Measurements from ENCODE around the gene KAZN.

The KAZN gene

DNA sequence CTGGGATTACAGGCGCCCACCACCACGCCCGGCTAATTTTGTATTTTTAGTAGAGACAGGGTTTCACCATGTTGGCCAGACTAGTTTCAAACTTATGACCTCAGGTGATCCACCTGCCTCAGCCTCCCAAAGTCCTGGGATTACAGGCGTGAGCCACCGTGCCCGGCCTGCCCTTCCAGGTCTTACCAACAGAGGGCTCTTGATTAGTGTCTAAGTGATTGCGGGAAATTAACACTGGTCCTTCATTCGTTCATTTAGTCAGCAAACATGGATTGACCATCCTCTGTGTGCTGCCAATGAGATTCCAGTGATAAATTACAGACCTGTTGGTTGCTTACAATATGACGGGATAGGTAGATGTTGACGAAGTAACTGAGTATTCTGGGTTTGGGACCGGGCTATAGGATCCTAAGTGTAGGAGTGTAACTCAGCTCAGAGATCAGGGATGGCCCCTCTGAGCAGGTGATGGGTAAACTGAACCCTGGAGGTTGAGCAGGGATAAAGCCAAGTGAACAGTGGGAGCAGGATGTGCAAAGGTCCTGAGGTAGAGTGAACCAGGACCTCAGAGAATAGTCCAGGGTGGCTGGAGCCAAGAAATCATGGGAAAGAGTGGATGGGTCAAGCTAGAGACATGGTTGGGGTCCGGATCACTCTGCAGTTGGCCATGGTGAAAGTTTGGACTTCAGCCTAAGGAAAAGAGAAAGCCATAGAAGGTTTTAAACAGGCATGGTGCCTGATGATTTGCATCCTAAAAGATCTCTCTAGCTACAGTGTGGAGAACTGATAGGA lies 171.2 kb downstream of the KAZN start:
- no peak for DNase-seq (ENCODE audit: low read depth, low spot score)

DNA sequence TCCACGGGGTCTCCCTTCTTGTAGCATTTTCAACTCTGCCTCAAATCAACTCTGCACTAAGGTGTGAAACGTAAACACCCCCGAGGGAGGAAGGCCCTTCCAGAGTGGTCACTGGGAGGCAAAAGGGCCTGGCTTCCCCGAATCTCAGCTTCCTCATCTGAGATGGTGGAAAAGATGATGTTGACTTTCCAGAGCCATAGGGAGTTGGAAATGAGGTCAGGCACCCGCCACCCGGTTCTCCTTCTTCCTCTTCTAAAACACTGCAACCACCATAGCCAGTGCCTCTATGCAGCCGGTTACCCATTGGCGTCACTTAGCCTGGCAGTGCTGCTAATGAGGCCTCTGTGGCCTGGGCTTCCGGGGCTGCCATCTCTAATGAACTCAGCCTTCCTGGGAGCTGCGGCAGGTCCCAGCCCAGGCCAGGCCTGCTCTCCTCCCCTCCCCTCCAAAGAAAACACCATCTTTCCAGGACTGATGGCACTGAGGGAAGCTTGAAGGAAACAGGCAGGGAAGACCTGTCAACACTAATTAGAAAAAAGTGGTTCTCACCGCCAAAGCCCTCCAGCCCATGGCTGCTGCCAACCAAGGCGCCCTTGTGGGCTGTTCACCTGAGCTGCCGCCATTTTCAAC lies 175.0 kb downstream of the KAZN start:
- no peak for DNase-seq (ENCODE audit: low read depth, low spot score)

DNA sequence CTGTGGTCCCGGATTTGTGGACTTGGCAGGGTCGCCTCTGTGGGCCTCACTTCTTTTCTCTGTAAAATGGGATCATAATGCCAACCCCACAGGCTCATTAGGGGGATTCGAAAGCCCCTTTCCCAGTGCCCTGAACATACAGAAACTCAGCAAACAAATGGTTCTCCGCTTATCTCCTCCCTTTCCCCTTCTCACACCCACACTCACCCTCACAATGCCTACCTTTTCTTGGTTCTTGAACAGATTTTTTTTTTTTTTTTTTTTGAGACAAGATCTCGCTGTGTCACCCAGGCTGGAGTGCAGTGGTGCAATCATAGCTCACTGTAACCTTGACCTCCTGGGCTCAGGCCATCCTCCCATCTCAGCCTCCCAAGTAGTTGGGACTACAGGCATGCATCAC lies 175.7 kb downstream of the KAZN start:
- DNase-seq (ENCODE audit: low read depth, low spot score), result no peak

DNA sequence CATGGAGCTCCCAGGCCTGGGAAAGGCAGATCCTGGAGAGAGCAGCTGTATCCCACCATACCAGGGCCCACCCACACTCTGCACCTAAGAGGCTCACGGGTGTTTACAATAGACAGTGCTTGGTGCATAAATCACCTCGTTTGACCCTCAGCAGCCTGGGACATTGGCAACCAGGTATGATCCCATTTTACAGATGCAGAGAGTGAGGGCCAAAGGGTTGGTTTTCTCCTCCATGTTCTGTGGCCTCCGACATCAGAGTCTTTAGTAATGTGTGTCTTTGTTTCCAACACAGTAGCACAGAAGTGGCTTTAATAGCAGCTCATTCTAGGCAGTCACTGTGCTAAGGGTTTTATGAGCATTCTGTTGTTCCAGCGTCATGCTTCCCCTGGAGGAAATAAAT lies 176.5 kb downstream of the KAZN start:
- no peak for DNase-seq (ENCODE audit: low read depth, low spot score)

DNA sequence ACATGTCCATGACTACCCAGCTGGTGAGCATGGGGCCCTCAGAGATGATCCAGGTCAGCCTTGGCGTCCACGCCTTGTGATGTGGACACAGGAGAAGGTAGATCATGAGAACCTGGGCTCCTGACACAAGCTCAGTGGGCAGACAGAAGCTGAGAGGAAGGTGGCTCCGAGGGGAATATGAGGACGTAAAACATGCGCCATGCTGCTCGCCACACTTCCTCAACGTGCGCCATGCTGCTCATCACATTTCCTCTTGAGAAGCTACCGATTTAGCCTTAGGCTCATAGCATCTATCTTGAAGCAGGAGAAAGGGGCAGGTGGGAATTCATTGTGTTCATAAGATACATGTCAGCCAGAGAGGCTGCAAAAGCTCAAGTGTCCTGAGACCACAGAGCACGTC lies 176.9 kb downstream of the KAZN start:
- DNase-seq (ENCODE audit: low read depth, low spot score), result no peak

DNA sequence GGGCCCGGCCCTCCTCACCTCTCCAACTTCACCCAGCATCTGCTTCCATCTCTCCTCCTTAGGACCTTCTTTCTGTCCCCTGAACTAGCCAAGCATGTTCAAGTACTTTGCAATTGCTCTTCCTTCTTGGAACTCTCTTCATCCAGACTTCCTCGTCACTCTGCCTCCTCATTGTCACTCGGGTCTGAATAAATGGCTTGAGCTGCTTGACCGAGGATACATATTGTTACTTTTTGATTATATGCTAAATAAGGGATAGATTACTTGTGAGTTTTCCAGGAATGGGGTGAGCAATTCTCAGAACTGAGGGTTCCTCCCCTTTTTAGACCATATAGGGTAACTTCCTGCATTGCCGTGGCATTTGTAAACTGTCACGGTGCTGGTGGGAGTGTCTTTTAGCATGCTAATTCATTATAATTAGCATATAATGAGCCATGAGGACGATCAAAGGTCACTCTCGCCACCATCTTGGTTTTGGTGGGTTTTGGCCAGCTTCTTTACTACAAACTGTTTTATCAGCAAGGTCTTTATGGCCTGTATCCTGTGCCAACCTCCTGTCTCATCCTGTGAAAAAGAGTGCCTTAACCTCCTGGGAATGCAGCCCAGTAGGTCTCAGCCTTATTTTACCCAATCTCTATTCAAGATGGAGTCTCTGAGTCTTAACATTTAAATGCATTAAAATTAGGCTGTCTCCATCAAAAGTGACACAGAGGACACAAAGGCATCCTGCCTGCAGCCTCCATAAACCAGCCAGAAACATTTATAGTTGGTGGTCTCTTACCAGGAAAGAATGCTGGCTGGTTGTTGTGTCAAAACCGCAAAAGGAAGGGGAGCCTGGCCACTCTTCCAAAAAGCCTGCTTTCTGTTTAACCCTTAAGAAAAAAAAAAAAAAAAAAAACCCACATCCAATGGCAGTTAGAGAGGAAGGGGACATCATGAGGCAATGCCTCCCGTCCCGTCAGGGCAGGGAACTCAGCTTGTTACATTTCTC lies 179.3 kb downstream of the KAZN start:
- DNase-seq (ENCODE audit: low read depth, low spot score), result no peak

DNA sequence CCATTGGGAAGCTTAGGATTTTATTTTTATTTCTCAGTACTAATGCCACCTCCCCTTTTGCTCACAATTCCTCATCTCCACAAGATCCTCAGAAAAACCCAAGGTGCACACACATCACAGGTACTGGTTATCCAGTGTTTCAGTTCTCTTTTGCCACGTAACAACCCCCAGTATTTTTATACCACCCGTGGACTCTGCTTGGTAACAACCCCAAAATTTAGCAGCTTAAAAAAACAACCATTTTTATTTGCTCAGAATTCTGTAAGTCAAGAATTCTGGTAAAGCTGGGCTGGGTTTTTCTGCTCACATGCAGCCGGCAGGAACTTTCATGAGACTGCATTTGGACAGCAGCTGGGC lies 180.0 kb downstream of the KAZN start:
- no peak for DNase-seq (ENCODE audit: low read depth, low spot score)

DNA sequence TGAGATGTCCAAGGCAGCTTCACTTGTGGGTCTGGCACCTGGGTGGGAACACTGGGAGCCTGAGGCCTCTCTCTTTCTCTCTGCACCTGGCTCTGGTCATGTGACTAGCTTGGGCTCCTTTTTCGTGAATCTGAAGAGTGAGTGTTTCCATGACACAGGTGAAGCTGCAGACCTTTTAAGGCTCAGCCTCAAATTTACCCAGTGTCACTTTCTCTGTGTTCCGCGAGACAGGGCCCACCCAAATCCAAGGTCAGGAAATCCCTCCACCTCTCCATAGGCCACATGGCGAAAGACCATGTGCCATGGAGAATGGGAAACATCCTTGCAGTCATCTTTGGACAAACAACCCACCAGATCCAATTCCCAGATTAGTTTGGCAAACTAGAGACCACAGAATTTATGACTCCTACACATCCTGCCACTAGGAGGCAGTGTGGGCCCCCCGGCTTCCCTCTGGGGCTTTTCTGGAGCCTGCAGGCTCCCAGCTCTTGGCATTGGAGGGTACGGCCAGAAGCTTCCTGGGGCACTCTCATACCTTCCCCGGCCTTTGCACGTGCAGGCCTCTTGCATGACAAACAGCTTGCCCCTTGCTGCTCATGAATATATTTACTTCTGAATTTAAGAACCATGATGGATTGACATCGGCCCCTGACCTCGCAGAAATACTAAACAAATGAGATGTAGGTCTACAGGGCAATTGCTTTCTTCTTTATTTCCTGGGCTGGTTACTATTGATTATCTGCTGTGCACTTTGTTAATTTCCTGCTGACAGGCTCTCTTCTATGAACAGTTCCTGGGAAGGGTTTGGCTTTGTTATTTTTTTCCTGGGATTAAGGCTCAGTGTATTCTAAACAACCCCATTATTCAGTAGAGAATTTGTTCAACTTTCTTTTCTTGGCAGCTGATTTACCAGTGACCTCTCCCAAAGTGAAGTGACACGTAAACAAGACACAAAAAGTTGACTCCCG lies 180.7 kb downstream of the KAZN start:
- no peak for DNase-seq (ENCODE audit: low read depth, low spot score)

DNA sequence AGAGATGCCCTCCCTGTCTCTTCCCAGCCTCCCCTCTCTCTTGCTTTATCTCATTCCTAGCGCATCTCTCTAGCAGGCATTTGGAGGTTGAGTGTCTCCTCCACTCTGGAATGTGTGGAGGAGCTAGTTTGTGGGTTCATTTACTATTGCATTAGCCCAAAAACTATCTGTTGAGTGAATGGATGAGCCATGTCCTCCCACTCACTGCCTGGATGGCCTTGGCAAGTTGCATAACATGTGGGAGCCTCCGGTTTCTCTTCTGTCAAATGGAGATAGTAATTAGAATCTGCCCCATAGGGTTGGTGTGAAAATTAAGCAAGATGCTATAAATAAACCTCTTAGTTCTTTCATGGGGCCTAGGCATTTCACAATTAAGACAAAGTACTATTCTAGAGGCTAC lies 181.8 kb downstream of the KAZN start:
- no peak for DNase-seq (ENCODE audit: low read depth, low spot score)

DNA sequence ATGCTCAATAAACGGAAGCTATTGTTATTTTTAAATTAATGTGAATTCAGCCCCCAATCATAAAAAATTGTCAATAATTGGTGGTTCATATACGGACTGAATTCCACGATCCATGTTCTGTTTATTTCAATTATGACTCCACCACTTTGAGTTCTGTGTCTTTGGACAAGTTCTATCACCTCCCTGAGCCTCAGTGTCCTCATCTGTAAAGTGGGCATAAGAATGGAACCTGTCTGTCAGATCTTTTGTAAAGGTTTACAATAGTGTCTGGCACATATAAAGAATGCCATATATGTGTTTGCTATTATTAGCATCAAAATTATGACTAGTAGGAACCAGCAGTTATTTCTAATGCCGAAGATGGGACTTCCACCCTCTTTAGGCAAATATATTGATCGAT lies 183.3 kb downstream of the KAZN start:
- no peak for DNase-seq (ENCODE audit: low read depth, low spot score)

DNA sequence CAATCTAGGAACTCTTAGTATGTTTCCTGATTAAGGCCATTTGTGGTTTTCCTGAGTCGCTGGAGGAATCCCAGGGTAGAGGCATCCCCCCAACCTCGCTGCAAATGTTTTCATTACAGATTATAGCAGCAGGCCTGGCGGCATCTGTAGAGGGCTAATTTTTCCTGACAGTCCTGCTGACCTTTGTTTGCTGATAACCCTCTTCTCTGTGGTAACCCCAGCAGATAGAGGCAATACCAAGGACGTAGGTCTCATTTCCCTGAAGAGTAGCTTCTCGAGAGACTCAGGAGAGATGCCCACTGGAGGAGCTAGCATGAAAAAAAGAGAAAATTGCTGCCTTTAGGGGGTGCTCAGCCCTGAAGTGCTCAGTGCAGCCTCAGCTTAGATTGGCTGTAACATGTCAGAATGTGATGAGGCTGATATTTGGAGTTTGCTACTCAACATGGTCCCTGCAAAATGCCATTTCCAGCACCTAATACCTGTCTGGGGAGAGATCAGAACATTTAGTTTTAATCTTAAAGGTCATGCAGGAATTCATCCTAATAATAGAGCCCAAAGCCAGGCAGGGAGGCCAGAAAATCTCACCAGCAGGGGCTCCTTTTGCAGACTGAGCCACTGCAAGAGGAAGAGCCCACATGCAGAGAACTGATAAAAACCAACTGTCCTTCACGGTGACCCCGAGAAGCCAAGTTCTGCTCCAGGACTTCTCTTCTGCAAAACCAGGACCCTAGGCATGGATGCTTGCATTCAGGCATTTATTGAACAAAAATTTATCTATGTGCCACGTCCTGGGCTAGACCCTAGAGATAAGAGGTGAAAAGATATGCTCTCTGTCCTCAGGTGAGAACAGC lies 184.5 kb downstream of the KAZN start:
- DNase-seq (ENCODE audit: low read depth, low spot score), result no peak

DNA sequence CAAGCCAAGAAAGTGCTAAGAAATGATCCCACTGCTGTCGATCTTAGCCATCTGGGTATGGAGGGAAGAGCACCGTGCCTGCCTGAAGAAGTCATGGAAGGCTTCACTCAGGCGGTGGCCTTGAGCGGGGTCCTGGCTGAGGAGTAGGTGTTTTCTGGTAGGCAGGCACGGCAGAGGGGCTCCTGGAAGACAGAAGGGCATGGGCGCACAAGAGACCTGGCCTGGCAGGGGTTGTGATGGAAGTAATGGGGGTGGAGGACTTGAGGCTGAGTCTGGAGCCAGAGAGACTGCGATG lies 185.1 kb downstream of the KAZN start:
- no peak for DNase-seq (ENCODE audit: low read depth, low spot score)

DNA sequence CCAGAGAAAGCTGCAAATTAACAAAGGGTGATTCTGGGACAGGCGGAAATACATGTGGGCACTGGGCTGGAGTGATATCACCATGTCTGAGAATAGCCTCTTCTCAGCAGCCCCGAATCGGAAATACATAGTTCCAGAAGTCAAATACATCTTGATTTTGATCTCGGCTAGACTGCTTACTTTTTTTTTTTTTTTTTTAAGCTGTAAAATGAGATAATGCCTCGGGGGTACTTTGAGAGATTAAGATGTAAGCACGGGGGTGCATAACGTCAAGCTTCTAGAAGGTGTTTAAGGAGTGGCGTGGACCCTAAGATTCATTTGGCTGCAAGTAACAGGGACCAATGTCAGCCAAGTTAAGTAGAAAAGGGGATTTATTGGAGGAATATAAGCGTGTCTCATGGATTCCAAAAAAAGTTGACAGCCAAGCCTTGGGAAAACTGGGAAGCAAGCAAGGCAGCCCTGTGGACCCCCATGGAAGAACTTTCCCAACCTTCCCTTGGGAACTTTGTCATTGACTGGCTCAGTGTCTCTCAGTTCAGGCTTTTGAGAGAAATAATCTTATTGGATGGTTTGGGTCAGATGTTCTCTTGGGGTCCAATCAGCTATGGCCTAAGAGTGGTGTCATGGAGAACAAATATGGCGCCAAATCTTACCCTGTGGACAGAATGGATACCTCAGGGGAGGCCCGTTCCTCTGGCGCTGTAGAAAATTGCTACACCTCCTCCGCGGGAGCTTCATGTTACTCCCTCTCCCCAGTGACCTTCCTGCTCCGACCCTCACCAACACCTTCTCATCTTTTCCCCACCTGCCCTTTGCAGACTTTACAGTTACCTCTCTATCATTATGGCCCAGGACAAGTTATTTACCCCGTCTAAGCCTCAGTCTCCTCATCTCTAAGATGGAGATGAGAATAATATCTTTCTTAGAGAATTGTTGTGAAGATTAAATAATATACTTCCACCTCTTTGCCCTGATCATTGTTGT lies 186.6 kb downstream of the KAZN start:
- DNase-seq (ENCODE audit: low read depth, low spot score), result no peak

DNA sequence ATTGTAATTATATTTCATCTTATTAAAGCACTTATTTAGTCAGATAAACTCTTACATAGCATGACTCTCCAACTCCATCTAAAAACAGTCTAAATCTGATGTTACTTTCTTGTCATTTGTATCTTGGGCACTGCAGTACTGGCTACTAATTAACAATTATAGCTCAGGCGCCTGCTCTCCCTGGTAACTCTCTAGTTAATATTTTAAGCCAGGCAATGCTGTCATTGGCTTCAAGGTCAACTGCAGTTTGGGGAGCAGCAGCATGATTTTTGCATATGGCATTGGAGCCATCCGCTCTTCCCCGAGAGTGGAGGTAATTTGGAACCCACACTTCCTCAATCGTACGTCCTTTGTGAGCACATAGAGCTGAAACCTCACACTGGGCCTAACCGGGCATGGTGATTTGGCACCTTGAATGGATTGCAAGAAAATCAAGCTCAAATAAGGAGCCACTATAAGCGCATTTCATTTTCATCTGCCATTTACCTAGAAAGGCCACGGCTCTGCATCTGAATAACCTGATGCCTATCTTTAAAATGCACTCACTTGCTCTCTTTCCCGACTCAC lies 187.7 kb downstream of the KAZN start:
- DNase-seq (ENCODE audit: low read depth, low spot score), result no peak

DNA sequence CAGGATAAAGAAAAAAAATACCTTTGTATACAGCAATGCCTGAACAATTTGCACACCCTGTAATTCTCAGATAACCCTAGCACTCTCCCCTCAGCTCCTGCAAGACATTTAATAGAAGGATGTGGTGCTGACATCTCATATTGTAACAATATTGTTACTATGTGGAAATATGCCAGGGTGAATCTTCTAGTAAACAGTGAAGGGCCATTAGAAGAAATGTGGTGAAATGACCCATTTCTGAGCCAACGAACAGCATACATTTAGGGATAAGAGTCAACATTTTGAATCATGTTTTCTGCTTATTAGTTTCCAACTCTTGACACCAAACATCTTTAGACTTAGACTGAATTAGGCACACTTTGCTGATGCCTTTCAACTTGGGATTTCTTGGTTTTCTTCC lies 188.2 kb downstream of the KAZN start:
- DNase-seq (ENCODE audit: low read depth, low spot score), result no peak

DNA sequence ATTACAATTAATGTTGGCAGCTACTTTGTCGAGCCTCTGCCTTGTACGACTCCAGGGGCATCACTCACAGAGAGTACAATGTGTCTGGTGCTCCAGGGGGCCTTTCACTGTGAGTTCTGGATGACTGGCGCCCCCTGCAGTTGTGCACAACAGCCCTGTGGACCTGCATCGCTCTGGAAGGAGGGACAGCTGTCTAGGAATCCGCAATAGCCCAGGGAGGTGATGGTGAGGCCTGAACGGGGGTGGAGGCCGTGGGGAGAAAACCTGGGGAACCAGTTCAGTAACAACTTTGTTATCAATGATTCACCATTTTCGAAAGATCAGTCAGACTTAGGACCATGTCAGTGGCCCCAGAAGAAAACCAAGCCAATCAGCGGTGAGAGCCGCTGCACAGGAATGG lies 189.1 kb downstream of the KAZN start:
- DNase-seq (ENCODE audit: low read depth, low spot score), result no peak

DNA sequence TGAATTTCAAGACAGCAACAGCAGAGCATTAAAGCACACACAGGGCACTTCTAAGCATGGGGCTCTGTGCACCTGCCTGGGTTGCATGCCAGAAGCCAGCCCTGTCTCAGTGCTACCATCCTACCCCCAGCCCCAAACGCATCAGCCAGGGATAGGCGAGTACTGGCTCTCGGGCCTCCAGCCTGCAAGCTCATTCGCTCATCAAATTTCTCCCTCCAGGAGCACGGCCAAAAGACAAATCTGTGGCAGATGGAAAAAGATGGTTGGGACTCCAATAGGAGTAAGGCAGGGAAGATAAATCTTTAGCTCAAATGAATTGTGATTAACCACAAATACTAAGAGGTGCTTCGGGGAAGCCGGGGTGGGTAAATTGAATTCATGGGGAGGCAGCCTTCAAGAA lies 189.6 kb downstream of the KAZN start:
- no peak for DNase-seq (ENCODE audit: low read depth, low spot score)

DNA sequence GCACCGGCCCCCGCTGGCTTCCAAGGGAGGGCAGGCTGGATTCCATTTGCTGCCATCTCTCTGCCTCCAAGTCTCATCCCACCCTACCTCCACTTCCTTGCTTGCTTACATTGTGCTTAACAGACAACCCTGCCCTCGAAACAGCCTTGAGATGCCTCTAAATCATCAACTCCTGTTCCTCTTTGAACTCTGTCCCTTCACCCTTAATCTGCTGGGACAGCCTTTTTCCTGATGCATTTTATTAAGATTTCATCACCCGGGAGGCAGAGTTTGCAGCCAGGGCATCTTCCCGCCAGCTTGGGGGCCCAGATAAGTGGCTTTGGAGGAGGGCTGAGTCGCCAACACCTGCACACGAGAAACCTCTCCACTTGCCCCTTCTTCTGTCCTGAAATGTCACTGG lies 192.5 kb downstream of the KAZN start:
- DNase-seq (ENCODE audit: low read depth, low spot score), result no peak

DNA sequence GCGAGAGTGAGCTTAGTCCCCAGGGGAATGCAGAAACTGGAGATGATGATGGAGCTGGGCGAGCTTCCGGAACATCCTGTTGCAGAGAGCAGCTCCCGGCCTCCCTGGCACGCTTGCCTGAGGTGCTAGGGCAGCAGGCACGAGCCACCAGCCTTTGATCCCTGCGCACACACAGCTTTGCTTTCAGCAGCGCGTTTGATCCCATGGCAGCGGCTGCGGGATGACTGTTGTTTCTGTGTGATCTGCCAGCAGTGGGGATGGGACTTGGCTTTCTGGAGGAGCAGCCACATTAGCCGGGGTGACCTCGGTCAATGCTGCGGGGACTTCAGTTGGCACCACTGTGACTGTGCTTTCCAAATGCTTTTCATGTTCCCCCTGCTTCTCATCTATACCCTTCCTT lies 193.2 kb downstream of the KAZN start:
- DNase-seq (ENCODE audit: low read depth, low spot score), result no peak
